HepG2 (cell line): ENCODE data around the gene JAG1. TPM values are rescaled to one million over a fixed set of nuclear protein-coding genes. Genes with fewer than 3 reads are reported as not detected.

Experiments used
- ARNT ChIP-seq: fragments of 450-650 bp; IDR thresholded peaks from 2 replicates; pipeline ENCODE4 v1.6.1; 2017
- ATF6 ChIP-seq: sonication (generic); formaldehyde crosslinking; conservative IDR thresholded peaks from 2 replicates; pipeline ENCODE4 v1.4.0; 2020; ENCODE audit warnings: missing genetic modification reagents
- FOSL2 ChIP-seq: sonication (generic); formaldehyde crosslinking; IDR thresholded peaks from 2 replicates; pipeline ENCODE4 v1.4.0; 2020; ENCODE audit warnings: missing genetic modification reagents
- HBP1 ChIP-seq: IDR thresholded peaks from 2 replicates; pipeline ENCODE4 v1.6.1; 2016; ENCODE audit warnings: low read depth, control low read depth
- HES4 ChIP-seq: sonication (generic); formaldehyde crosslinking; IDR thresholded peaks from 2 replicates; pipeline ENCODE4 v1.9.0; 2021; ENCODE audit warnings: mild to moderate bottlenecking, missing genetic modification reagents, borderline replicate concordance
- KMT2A ChIP-seq: sonication (generic); formaldehyde crosslinking; IDR thresholded peaks from 2 replicates; pipeline ENCODE4 v1.4.0; 2020; ENCODE audit warnings: missing genetic modification reagents
- KMT2B ChIP-seq: IDR thresholded peaks from 2 replicates; pipeline ENCODE4 v1.6.1; 2016; ENCODE audit warnings: missing genetic modification reagents, missing compliant biosample characterization
- LCORL ChIP-seq, 2 experiments: fragments of 450-650 bp in 1 of 2; sonication (generic) in 1 of 2; formaldehyde crosslinking in 1 of 2; IDR thresholded peaks; 2 replicates each; pipeline versions ENCODE4 v1.5.0 to v1.6.1; 2017 to 2020; ENCODE audit warnings: antibody characterized with exemption in 1 of 2, missing genetic modification reagents in 1 of 2
- NFIC ChIP-seq: IDR thresholded peaks from 2 replicates; pipeline ENCODE4 v1.6.1; 2012; ENCODE audit warnings: mild to moderate bottlenecking, low read length, inconsistent platforms
- PAWR ChIP-seq: sonication (generic); formaldehyde crosslinking; IDR thresholded peaks from 2 replicates; pipeline ENCODE4 v1.4.0; 2020; ENCODE audit warnings: missing genetic modification reagents, mild to moderate bottlenecking, borderline replicate concordance
- SCMH1 ChIP-seq: sonication (generic); formaldehyde crosslinking; IDR thresholded peaks from 2 replicates; pipeline ENCODE4 v1.9.0; 2021; ENCODE audit warnings: missing genetic modification reagents, mild to moderate bottlenecking, borderline replicate concordance
- SNRNP70 ChIP-seq: fragments of 200-400 bp; formaldehyde crosslinking; IDR thresholded peaks from 2 replicates; pipeline ENCODE4 v1.6.1; 2017; ENCODE audit warnings: mild to moderate bottlenecking, low read depth, low read length, moderate library complexity
- SOX13 ChIP-seq, 3 experiments: fragments of 450-650 bp in 1 of 3; sonication (generic) in 1 of 3; formaldehyde crosslinking in 1 of 3; IDR thresholded peaks in 2 of 3; conservative IDR thresholded peaks in 1 of 3; 2 replicates each; pipeline versions ENCODE4 v1.5.0 to v1.6.1; 2016 to 2020; ENCODE audit warnings: antibody characterized with exemption in 1 of 3, mild to moderate bottlenecking in 1 of 3, missing compliant biosample characterization in 1 of 3, missing genetic modification reagents in 1 of 3, moderate library complexity in 1 of 3
- SRSF9 ChIP-seq: fragments of 200-400 bp; formaldehyde crosslinking; IDR thresholded peaks from 2 replicates; pipeline ENCODE4 v1.6.1; 2018; ENCODE audit warnings: borderline replicate concordance, mild to moderate bottlenecking, low read depth, low read length; ENCODE audit not compliant: insufficient read depth, poor library complexity, severe bottlenecking
- TFAP4 ChIP-seq: sonication (generic); IDR thresholded peaks from 2 replicates; pipeline ENCODE4 v1.6.1; 2016; ENCODE audit warnings: low read depth, borderline replicate concordance
- TOE1 ChIP-seq: sonication (generic); formaldehyde crosslinking; IDR thresholded peaks from 2 replicates; pipeline ENCODE4 v1.4.0; 2020; ENCODE audit warnings: mild to moderate bottlenecking, missing genetic modification reagents
- ZBTB46 ChIP-seq: sonication (generic); formaldehyde crosslinking; IDR thresholded peaks from 2 replicates; pipeline ENCODE4 v1.4.0; 2020; ENCODE audit warnings: mild to moderate bottlenecking, missing genetic modification reagents, borderline replicate concordance
- ZFAT ChIP-seq: sonication (generic); formaldehyde crosslinking; conservative IDR thresholded peaks from 2 replicates; pipeline ENCODE4 v1.8.1; 2023; ENCODE audit warnings: missing genetic modification reagents, inconsistent platforms
- ZIK1 ChIP-seq: sonication (generic); formaldehyde crosslinking; IDR thresholded peaks from 2 replicates; pipeline ENCODE4 v1.5.0; 2020; ENCODE audit warnings: mild to moderate bottlenecking, low read depth, missing genetic modification reagents, borderline replicate concordance
- ZNF75D ChIP-seq: sonication (generic); formaldehyde crosslinking; IDR thresholded peaks from 2 replicates; pipeline ENCODE4 v1.8.1; 2023; ENCODE audit warnings: missing genetic modification reagents, mild to moderate bottlenecking, borderline replicate concordance
- ZNF878 ChIP-seq: sonication (generic); formaldehyde crosslinking; IDR thresholded peaks from 2 replicates; pipeline ENCODE4 v1.8.1; 2023; ENCODE audit warnings: mild to moderate bottlenecking, missing genetic modification reagents, moderate library complexity
- polyA plus RNA-seq, 8 experiments: library from polyadenylated mRNA; depleted of rRNA in 3 of 8; stranded (reverse) in 7 of 8; unstranded in 1 of 8; fragments of >200 nt; fragmentation: Illumina TruSeq in 4 of 8; extraction: Trizol in 4 of 8; gene quantifications; 2 replicates each; pipeline versions ENCODE4 v1.2.1 to v1.2.3, GENCODE V29; 2011 to 2016; ENCODE audit warnings: low read depth in 4 of 8, missing spikeins in 1 of 8, mixed read lengths in 1 of 8; ENCODE audit not compliant: insufficient read depth in 1 of 8
- total RNA-seq, 5 experiments: library from RNA; depleted of rRNA; stranded (reverse); fragments of >200 nt; fragmentation: Illumina TruSeq; extraction: Trizol; gene quantifications; 2 replicates each; pipeline ENCODE4 v1.2.3, GENCODE V29; 2016; ENCODE audit warnings: low read depth in 1 of 5

JAG1 gene
- total and polyA plus RNA-seq, 2 of the 13 experiments (the other 11 are each of a cell fraction or from before 2014, with no cell fraction given): 47.1 to 56.3 TPM

- no peak for TF ChIP-seq ATF6 (CRISPR knock-in tag)
- TF ChIP-seq HES4 (CRISPR knock-in tag): no peak
- TF ChIP-seq ZFAT (CRISPR knock-in tag): no peak
- no peak for TF ChIP-seq LCORL (IDR thresholded peaks at IDR 0.05)
- peak; percentile 62; the same call in 1 of the 2 replicates for TF ChIP-seq LCORL (CRISPR knock-in tag; IDR thresholded peaks at IDR 0.05)
- TF ChIP-seq SRSF9: no peak
- peak; percentile 32; the same call in 1 of the 2 replicates for TF ChIP-seq TFAP4
- TF ChIP-seq KMT2B (CRISPR knock-in tag): no peak
- TF ChIP-seq ARNT: no peak
- no peak for TF ChIP-seq SOX13 (IDR thresholded peaks at IDR 0.05)
- TF ChIP-seq SOX13 (CRISPR knock-in tag; conservative IDR thresholded peaks at IDR 0.05 in 1 of 2, IDR thresholded peaks at IDR 0.05 in 1 of 2): no peak
- TF ChIP-seq SNRNP70: no peak
- TF ChIP-seq SCMH1 (CRISPR knock-in tag): no peak
- peak; percentile 59 for TF ChIP-seq KMT2A (CRISPR knock-in tag)
- no peak for TF ChIP-seq PAWR (CRISPR knock-in tag)
- TF ChIP-seq TOE1 (CRISPR knock-in tag): no peak
- TF ChIP-seq ZNF75D (CRISPR knock-in tag): no peak
- TF ChIP-seq ZBTB46 (CRISPR knock-in tag): peak; percentile 7; the same call in 1 of the 2 replicates
- TF ChIP-seq ZIK1 (CRISPR knock-in tag): no peak
- TF ChIP-seq NFIC: no peak
- 0 out of 2 replicates have a peak, but pooled peaks have one; percentile 5 for TF ChIP-seq ZNF878
- peak; percentile 55; the same call in 1 of the 2 replicates for TF ChIP-seq HBP1 (CRISPR knock-in tag)
- TF ChIP-seq FOSL2 (CRISPR knock-in tag): 0 out of 2 replicates have a peak, but pooled peaks have one; percentile 12
Measured at GRCh38 chr20:10670501-10671220, 3.1 kb downstream of the JAG1 start (continued).
